ENCODE measurements around the gene SPG7. TPM values are rescaled to one million over a fixed set of nuclear protein-coding genes. Genes with fewer than 3 reads are reported as not detected.

SPG7 gene
- total RNA-seq, 1 donor from 2014 or later: 95.0 TPM

GRCh38 chr16:89604764-89605163 is 96.6 kb downstream of the SPG7 start:
- DNase-seq: no peak

GRCh38 chr16:89605186-89605970 is 97.2 kb downstream of the SPG7 start:
- H3K27me3 ChIP-seq: no peaks in the 10 kb centered on the region
- H3K9me3 ChIP-seq: no peaks in the 10 kb centered on the region
- H3K36me3 ChIP-seq: no peaks in the 10 kb centered on the region
- intact Hi-C loops (cut with DNase I): no loop called here
- ATAC-seq: no peak
- peaks cover 9% of the 10 kb centered on the region for H3K4me1 ChIP-seq
- H3K27ac ChIP-seq: no peak overlapping the region
- DNase-seq: no peak
- H3K4me3 ChIP-seq: no peak overlapping the region
- TF ChIP-seq CTCF (IDR thresholded peaks at IDR 0.05): no peak

More at GRCh38 chr16:89604764-89605163, 96.6 kb downstream of the SPG7 start:
- intact Hi-C loops (cut with DNase I): no loop called here
- TF ChIP-seq CTCF (IDR thresholded peaks at IDR 0.05): no peak
- no peaks in the 10 kb centered on the region for H3K9me3 ChIP-seq
- H3K4me3 ChIP-seq: no peak overlapping the region
- no peak for ATAC-seq
- H3K36me3 ChIP-seq: no peaks in the 10 kb centered on the region
- H3K27me3 ChIP-seq: no peaks in the 10 kb centered on the region
- H3K27ac ChIP-seq: no peak overlapping the region
- peaks cover 9% of the 10 kb centered on the region for H3K4me1 ChIP-seq

- Histone ChIP-seq H3K4me3 (no peak overlapping the region), H3K4me1 (peaks cover 9% of the 10 kb centered on the region), H3K9me3 (no peaks in the 10 kb centered on the region), H3K27ac (no peak overlapping the region), H3K27me3 (no peaks in the 10 kb centered on the region), H3K36me3 (no peaks in the 10 kb centered on the region)
- TF ChIP-seq CTCF (IDR thresholded peaks at IDR 0.05): no peak
- DNase-seq: no peak
- no peak for ATAC-seq
- intact Hi-C loops (cut with DNase I): no loop called here
Measured at GRCh38 chr16:89606006-89606405, 97.8 kb downstream of the SPG7 start.

Other genes starting within 250 kb of the SPG7 start
- gene ANKRD11, start 17.8 kb upstream of the SPG7 start, total RNA-seq: 125 TPM
- 1,795 TPM for gene RPL13, start 52.3 kb downstream of the SPG7 start, total RNA-seq
- 4.8 TPM for gene CPNE7, start 67.4 kb downstream of the SPG7 start, total RNA-seq
- gene DPEP1, start 105.2 kb downstream of the SPG7 start, total RNA-seq: 3.0 TPM
- 74.0 TPM for gene CHMP1A, start 149.3 kb downstream of the SPG7 start, total RNA-seq
- 8.1 TPM for gene SPATA33, start 149.4 kb downstream of the SPG7 start, total RNA-seq
- gene CDK10, start 178.3 kb downstream of the SPG7 start, total RNA-seq: 81.5 TPM
- 13.3 TPM for gene SPATA2L, start 193.3 kb downstream of the SPG7 start, total RNA-seq
- 15.7 TPM for gene VPS9D1, start 212.5 kb downstream of the SPG7 start, total RNA-seq
- 35.8 TPM for gene ZNF276, start 213.1 kb downstream of the SPG7 start, total RNA-seq